ENCODE measurements around the gene COX8A.

GRCh38 chr11:64023712-64024710 is 49.6 kb downstream of the COX8A start:
- TF ChIP-seq CTCF (IDR thresholded peaks at IDR 0.05; ENCODE audit: insufficient read depth, low read length) (no peak), REST (IDR thresholded peaks at IDR 0.05; ENCODE audit: insufficient replicate concordance, low read depth) (no peak), POLR2AphosphoS5 (IDR thresholded peaks at IDR 0.05; ENCODE audit: low read depth) (no peak), GABPA (IDR thresholded peaks at IDR 0.05; ENCODE audit: low read depth) (no peak)

Data from HL-60 (cell line).